ENCODE measurements around the gene PRKACG. TPM values are rescaled to one million over a fixed set of nuclear protein-coding genes. Genes with fewer than 3 reads are reported as not detected.

PRKACG gene
- total and polyA plus RNA-seq, 2 of the 8 experiments (the other 6 are each of a cell fraction or from before 2014, with no cell fraction given): not detected

GRCh38 chr9:69020301-69021145, 6.6 kb upstream of the PRKACG start (continued):
- no peak for TF ChIP-seq CHD7 (IDR thresholded peaks at IDR 0.05; ENCODE audit: insufficient replicate concordance, low read length)
- TF ChIP-seq FOSL1 (IDR thresholded peaks at IDR 0.05; ENCODE audit: insufficient read depth, low read depth, low read length): no peak
- no peak for TF ChIP-seq CEBPB (IDR thresholded peaks at IDR 0.05; ENCODE audit: low read depth, low read length)
- TF ChIP-seq POLR2AphosphoS5 (IDR thresholded peaks at IDR 0.05; ENCODE audit: low read depth, low read length): no peak

Measured in H1 (cell line).